GM18909 (cell line): ENCODE data around the gene PHF20.
"Not testable (repeated sequence)": the region's sequence is repeated elsewhere in the genome, so short reads cannot be mapped to it uniquely, and the experiment has no call there.

Experiments used
- ATAC-seq: cut with Tn5 transposase; IDR thresholded peaks from one replicate; pipeline ENCODE4 v1.9.1; 2021; ENCODE audit warnings: mild to moderate bottlenecking; ENCODE audit not compliant: unreplicated experiment, poor library complexity

PHF20 gene

GRCh38 chr20:35773154-35773751, 1.4 kb downstream of the PHF20 start:
- no peak for ATAC-seq

DNA sequence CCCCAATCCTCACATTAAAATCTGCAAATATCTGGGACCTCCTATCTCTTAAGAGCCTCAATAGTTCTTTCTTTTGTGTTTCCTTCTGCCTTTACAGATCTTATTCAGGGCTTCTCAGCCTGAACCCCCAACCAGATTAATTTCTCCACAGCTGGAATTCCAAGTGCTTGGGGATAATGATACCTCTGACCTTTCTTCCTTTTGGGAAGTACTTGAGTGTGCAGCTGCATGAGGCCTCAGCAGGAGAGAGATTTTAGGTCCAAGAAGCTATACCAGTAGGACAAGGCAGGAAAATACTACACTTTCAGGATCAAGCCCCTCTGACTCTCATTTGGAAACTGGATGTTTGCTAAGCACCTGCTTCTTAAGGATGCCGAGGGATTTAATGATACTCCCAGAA, 2.6 kb downstream of the PHF20 start:
- ATAC-seq: no peak

GRCh38 chr20:35776513-35777101, 4.8 kb downstream of the PHF20 start:
- no peak for ATAC-seq

- not testable (repeated sequence) for ATAC-seq
Observed at GRCh38 chr20:35783811-35784210, 12.0 kb downstream of the PHF20 start.

- ATAC-seq: not testable (repeated sequence)
Observed at GRCh38 chr20:35785541-35785940, 13.7 kb downstream of the PHF20 start.

DNA sequence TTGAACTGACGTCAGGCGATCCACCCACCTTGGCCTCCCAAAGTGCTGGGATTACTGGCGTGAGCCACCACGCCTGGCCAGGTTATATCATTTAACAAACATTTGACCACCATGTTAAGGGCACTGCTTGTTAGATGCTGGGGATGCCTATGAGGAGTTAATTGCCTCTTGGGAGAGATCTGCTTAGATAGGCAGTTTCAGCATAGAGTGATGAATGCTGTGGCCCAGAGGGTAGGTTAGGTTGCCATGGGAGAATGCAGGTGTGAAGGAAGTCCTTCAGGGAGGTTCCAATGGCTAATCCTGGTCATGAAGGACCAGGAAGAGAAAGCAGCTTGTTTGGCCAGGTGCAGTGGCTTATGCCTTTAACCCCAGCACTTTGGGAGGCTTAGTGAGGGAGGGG, 17.0 kb downstream of the PHF20 start:
- ATAC-seq: no peak

DNA sequence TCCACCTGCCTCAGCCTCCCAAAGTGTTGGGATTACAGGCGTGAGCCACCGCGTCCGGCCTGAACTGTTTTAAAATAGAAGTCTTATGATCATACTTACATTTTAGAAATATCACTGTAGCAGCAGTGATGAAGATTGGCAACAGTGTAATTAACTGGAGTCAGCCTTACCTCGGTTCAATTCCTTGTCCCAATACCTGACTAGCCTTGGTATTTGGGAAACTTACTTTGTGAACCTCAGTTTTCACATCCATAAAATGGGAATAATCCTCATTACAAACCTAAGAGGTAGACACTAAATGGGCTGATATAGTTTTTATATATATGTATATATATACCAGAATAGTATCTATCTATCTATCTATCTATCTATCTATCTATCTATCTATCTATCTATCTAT, 19.3 kb downstream of the PHF20 start:
- ATAC-seq: no peak

DNA sequence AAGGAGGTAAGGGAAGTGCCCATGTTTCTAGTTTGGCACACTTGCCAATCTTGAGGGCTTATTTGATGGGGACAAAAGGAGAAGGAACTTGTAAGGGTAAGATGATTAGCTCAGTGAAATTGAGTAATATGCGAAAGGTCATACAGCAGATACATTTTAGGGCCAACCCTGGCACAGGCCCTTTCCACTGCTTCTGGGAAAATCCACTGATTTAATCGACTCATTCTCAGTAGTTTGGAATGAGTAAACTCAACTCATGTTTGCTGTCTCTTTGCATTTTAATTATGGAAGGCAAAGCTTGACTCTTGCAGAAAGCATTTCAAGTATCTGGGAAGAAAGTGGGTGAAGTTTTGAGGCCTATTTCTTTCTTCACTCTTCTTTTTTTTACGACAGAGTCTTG, 20.0 kb downstream of the PHF20 start:
- no peak for ATAC-seq

DNA sequence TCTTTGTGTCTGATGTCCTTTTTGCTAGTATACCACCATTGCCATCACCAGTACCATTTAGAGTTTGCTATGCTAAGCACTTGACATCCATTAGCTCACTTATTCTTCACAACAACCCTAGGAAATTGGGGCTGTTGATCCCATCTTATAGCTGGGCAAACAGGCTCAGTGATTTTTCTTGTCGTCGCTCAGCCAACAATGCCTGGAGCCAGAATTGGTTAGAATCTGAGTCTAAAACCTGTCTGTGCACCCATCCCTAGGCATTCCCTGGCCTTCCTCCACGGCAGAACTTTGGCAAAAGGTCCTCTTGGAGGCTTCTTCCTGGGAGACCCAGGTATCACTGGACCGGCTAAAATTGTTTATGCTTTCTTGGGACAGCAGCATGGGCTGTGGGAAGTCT, 20.9 kb downstream of the PHF20 start:
- ATAC-seq: no peak

DNA sequence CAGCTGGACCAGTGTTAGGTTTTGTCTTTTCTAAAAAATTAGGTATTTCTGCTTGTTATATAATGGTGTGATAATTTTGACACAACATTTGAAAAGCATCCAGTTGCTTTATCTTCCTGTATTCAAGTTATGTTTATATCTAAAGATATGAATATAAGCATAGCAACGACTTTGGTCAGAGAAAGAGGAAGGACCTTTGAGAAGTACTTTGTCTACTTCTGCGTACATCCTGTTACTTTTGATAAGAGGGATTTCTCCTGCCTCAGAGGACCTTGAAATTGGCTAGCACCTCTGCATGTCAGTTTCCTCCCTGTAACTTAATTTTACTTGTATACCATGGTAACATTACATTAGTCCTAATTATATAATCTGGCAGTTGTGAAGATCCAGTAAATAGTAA, 24.8 kb downstream of the PHF20 start:
- ATAC-seq: no peak

- ATAC-seq: no peak
Observed at GRCh38 chr20:35801865-35802264, 30.1 kb downstream of the PHF20 start.

DNA sequence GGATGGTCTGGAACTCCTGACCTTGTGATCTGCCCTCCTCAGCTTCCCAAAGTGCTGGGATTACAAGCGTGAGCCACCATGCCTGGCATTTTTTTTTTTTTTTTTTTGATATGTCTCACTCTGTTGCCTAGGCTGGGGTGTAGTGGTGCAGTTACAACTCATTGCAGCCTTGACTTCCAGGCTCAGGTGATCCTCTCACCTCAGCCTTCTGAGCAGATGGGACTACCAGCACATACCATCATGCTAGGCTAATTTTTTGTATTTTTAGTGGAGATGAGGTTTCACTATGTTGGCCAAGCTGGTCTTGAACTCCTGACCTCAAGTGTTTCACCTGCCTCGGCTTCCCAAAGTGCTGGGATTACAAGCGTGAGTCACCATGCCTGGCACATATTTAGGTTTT, 34.3 kb downstream of the PHF20 start:
- ATAC-seq: no peak

DNA sequence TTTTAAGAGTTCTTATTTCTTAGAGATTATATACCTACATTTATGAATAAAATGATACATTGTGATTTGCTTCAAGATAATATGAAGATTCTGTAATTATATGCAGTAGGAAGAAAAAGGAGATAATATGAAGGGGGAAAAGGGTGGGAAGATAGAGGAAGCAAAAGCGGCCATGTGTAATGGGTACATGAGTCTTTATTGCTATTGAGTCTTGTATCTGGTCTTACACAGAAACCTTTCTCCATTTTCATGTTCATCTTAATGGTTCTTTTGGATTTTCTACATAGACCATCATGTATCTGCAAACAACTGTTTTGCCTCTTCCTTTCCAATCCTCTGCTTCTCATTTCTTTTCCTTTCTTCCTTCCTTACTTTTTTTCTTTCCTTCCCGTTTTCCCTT, 36.1 kb downstream of the PHF20 start:
- no peak for ATAC-seq

DNA sequence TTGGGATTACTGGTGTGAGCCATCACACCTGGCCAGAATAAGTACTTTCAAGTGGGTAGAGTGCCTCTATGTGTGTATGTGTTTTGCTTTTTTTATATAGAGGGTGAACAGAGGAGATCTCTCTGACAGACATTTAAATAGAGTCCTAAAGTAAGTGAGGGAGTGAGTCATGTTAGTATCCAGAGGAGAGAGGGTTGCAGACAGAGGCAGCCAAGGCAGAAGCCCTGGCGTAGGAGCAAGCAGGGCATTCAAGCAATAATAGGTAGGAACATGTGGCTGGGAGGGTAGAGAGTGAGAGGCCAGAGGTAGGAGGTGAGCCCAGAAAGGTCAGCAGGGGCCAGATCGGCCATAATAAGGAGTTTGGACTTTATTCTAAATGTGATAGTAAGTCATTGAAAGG, 48.9 kb downstream of the PHF20 start:
- no peak for ATAC-seq

- ATAC-seq: no peak
Observed at GRCh38 chr20:35821807-35822242, 50.0 kb downstream of the PHF20 start.

GRCh38 chr20:35823147-35823546, 51.3 kb downstream of the PHF20 start:
- ATAC-seq: no peak

DNA sequence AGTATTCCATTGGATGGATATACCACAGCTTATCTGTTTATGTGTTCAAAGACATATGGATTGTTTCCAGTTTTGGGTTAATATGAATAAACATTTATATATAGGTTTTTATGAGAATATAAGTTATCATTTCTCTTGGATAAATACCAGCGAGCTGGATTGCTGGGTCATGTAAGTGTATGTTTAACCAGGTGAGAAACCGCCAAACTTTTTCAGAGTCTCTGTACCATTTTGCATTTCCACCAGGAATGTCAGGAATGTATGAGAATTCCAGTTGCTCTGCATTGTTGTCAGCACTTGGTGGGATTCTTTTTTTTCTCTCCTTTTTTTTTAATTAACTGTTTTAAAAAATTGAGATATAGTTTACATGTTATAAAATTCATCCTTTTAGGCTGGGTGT, 52.1 kb downstream of the PHF20 start:
- ATAC-seq: no peak

- no peak for ATAC-seq
Observed at GRCh38 chr20:35826397-35826998, 54.7 kb downstream of the PHF20 start.

- no peak for ATAC-seq
Observed at GRCh38 chr20:35828434-35828833, 56.6 kb downstream of the PHF20 start.

- ATAC-seq: no peak
Observed at GRCh38 chr20:35828916-35829315, 57.1 kb downstream of the PHF20 start.

DNA sequence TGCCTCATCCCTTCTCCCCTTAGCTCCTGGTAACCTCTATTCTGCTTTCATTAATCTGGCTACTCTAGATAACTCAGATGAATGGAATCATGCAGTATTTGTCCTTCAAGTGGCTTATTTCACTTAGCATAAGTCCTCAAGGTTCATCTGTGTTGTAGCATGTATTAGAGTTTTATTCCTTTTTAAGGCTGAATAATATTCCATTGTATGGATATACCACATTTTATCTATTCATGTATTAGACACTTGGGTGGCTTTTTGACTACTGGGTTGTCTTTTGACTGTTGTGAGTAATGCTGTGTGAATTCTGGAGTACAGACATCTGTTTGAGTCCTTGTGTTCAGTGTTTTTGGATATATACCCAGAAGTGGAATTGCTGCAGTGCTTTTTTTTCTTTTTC, 58.4 kb downstream of the PHF20 start:
- ATAC-seq: no peak

GRCh38 chr20:35831029-35831428, 59.2 kb downstream of the PHF20 start:
- ATAC-seq: no peak
